MM.1S (cell line): ENCODE measurements around the gene DENND2D.

ENCODE experiments used
- EZH2 ChIP-seq: fragments of 300-600 bp; sonication (generic); optimal IDR thresholded peaks from 2 replicates; pipeline ENCODE3; 2017; ENCODE audit warnings: low read depth, mild to moderate bottlenecking, antibody characterized with exemption, low read length, mixed read lengths
- EZH2phosphoT487 ChIP-seq: fragments of 300-600 bp; sonication (generic); IDR thresholded peaks from 2 replicates; pipeline ENCODE4 v1.6.1; 2018; ENCODE audit warnings: antibody characterized with exemption, low read length
- TF ChIP-seq, protein P1 (sequence below): fragments of 300-600 bp; sonication (generic); IDR thresholded peaks from 2 replicates; pipeline ENCODE4 v1.5.1; 2016; ENCODE audit warnings: antibody characterized with exemption, low read length, mixed read lengths

GRCh38 chr1:111234866-111235265 lies 34.4 kb upstream of the DENND2D start:
- TF ChIP-seq, protein P1, sequence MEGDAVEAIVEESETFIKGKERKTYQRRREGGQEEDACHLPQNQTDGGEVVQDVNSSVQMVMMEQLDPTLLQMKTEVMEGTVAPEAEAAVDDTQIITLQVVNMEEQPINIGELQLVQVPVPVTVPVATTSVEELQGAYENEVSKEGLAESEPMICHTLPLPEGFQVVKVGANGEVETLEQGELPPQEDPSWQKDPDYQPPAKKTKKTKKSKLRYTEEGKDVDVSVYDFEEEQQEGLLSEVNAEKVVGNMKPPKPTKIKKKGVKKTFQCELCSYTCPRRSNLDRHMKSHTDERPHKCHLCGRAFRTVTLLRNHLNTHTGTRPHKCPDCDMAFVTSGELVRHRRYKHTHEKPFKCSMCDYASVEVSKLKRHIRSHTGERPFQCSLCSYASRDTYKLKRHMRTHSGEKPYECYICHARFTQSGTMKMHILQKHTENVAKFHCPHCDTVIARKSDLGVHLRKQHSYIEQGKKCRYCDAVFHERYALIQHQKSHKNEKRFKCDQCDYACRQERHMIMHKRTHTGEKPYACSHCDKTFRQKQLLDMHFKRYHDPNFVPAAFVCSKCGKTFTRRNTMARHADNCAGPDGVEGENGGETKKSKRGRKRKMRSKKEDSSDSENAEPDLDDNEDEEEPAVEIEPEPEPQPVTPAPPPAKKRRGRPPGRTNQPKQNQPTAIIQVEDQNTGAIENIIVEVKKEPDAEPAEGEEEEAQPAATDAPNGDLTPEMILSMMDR = no peak
- TF ChIP-seq EZH2phosphoT487 (no peak), EZH2 (no peak)
